DND-41 (cell line): ENCODE data around the gene SPPL2B.

ENCODE experiments used
- EZH2 ChIP-seq: IDR thresholded peaks from 3 replicates; pipeline ENCODE4 v1.6.1; 2012; ENCODE audit warnings: borderline replicate concordance, low read depth, mild to moderate bottlenecking, moderate library complexity, low read length, inconsistent platforms; ENCODE audit not compliant: severe bottlenecking
- TF ChIP-seq, protein P1 (sequence below): IDR thresholded peaks from 2 replicates; pipeline ENCODE4 v1.5.1; 2012; ENCODE audit warnings: borderline replicate concordance, low read length, moderate library complexity, mild to moderate bottlenecking; ENCODE audit not compliant: poor library complexity, severe bottlenecking; ENCODE audit errors: extremely low read depth

DNA sequence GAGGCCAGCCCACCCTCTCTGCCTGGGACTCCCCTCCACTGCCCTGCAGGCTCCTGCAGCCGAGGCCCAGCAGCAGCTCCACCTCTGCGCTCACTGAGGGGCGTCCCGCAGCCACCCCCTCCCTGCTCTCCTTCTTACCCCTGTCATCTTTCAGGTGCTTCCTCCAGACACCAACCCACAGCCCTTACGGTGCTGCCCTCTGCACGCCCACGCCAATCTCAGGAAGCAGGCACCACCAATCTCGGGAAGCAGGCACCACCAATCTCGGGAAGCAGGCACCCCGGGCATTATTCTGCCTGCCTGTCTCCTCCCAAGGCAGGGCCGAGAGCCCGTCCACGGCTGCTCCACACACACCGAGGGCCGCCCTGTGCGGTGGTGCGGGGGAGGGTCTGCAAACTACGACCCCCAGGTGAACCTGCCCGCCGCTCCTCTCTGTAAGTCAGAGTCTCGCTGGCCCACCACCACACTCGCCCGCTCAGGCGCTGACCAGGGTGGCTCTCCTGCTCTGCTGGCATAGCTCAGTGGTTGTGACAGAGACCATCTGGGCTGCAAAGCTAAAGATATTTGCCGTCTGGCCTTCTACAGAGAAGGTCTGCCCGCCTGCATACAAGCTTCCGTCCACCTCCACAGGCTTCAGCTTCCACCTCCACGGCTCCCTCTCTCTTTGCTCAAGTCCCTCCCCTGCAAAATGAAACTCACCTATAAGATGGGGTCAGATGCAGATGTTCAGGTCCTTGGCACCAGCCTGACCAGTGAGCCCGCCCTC lies 3.0 kb upstream of the SPPL2B start:
- TF ChIP-seq, protein P1, sequence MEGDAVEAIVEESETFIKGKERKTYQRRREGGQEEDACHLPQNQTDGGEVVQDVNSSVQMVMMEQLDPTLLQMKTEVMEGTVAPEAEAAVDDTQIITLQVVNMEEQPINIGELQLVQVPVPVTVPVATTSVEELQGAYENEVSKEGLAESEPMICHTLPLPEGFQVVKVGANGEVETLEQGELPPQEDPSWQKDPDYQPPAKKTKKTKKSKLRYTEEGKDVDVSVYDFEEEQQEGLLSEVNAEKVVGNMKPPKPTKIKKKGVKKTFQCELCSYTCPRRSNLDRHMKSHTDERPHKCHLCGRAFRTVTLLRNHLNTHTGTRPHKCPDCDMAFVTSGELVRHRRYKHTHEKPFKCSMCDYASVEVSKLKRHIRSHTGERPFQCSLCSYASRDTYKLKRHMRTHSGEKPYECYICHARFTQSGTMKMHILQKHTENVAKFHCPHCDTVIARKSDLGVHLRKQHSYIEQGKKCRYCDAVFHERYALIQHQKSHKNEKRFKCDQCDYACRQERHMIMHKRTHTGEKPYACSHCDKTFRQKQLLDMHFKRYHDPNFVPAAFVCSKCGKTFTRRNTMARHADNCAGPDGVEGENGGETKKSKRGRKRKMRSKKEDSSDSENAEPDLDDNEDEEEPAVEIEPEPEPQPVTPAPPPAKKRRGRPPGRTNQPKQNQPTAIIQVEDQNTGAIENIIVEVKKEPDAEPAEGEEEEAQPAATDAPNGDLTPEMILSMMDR: no peak
- no peak for TF ChIP-seq EZH2
